SK-N-SH (cell line): ENCODE results near the gene BARX1. TPM values are rescaled to one million over a fixed set of nuclear protein-coding genes. Genes with fewer than 3 reads are reported as not detected.

ENCODE experiments used
- CTCF ChIA-PET: fragments of 300-600, 350-600 bp; formaldehyde crosslinking; extraction: SDS; loops from one replicate; lab custom pipeline; 2021; lab: Yijun Ruan, JAX
- POLR2A ChIA-PET: fragments of 350-600 bp; sonication (Branson Sonifier 250); formaldehyde crosslinking; extraction: SDS; loops from one replicate; lab custom pipeline; 2020; ENCODE audit warnings: antibody characterized with exemption, inconsistent platforms; lab: Yijun Ruan, JAX
- DNase-seq: peaks from one replicate; pipeline ENCODE4 v3.0.0; 2012
- H2AFZ ChIP-seq: fragments of 200-600 bp; sonication (generic); 2 replicates; pipeline ENCODE4 v1.8.1; 2016; ENCODE audit warnings: antibody characterized with exemption, mild to moderate bottlenecking, low read depth
- H3F3A ChIP-seq: fragments of 200-600 bp; sonication (generic); replicated peaks from 2 replicates; pipeline ENCODE3; 2016; ENCODE audit warnings: antibody characterized with exemption, mild to moderate bottlenecking; ENCODE audit not compliant: insufficient read depth
- H3K27ac ChIP-seq, 2 experiments: fragments of 200-500 bp in 1 of 2; fragments of 200-600 bp in 1 of 2; sonication (Bioruptor generic) in 1 of 2; sonication (generic), shearing (Covaris generic) in 1 of 2; 2 replicates each; pipeline versions ENCODE4 v1.5.1 to v1.6.1; 2014 to 2016; ENCODE audit warnings: low read depth in 2 of 2, inconsistent platforms in 1 of 2, low read length in 1 of 2, mild to moderate bottlenecking in 1 of 2, mixed read lengths in 1 of 2
- H3K27me3 ChIP-seq: fragments of 200-600 bp; sonication (generic), shearing (Covaris generic); 2 replicates; pipeline ENCODE4 v1.6.1; 2016; ENCODE audit warnings: mixed run types; ENCODE audit not compliant: insufficient read depth
- H3K36me3 ChIP-seq, 2 experiments: fragments of 200-500 bp in 1 of 2; fragments of 200-600 bp in 1 of 2; sonication (Bioruptor generic) in 1 of 2; sonication (generic) in 1 of 2; replicated peaks in 1 of 2; 2 replicates each; pipeline versions ENCODE3 to v1.5.1; 2014 to 2016; ENCODE audit warnings: low read length in 1 of 2, mild to moderate bottlenecking in 1 of 2; ENCODE audit not compliant: insufficient read depth in 2 of 2, control insufficient read depth in 1 of 2
- H3K4me1 ChIP-seq, 2 experiments: fragments of 200-500 bp in 1 of 2; fragments of 200-600 bp in 1 of 2; sonication (Bioruptor generic) in 1 of 2; sonication (generic), shearing (Covaris generic) in 1 of 2; 2 replicates each; pipeline versions ENCODE4 v1.5.1 to v1.6.1; 2014 to 2016; ENCODE audit warnings: low read depth in 1 of 2, low read length in 1 of 2, mixed run types in 1 of 2; ENCODE audit not compliant: insufficient read depth in 2 of 2, control insufficient read depth in 1 of 2
- H3K4me2 ChIP-seq: fragments of 200-600 bp; sonication (generic), shearing (Covaris generic); 2 replicates; pipeline ENCODE4 v1.6.1; 2017; ENCODE audit warnings: mixed run types
- H3K4me3 ChIP-seq, 2 experiments: fragments of 200-500 bp in 1 of 2; fragments of 200-600 bp in 1 of 2; sonication (Bioruptor generic) in 1 of 2; sonication (generic), shearing (Covaris generic) in 1 of 2; 2 replicates each; pipeline versions ENCODE4 v1.5.1 to v1.8.1; 2014 to 2016; ENCODE audit warnings: low read depth in 2 of 2, inconsistent platforms in 1 of 2, low read length in 1 of 2, mild to moderate bottlenecking in 1 of 2, mixed read lengths in 1 of 2, moderate library complexity in 1 of 2
- H3K79me2 ChIP-seq: fragments of 200-600 bp; sonication (generic); 2 replicates; pipeline ENCODE4 v1.8.1; 2017; ENCODE audit warnings: mild to moderate bottlenecking; ENCODE audit not compliant: insufficient read depth
- H3K9ac ChIP-seq: fragments of 200-600 bp; sonication (generic); 2 replicates; pipeline ENCODE4 v1.6.1; 2017; ENCODE audit warnings: mixed run types
- H3K9me2 ChIP-seq: fragments of 200-600 bp; sonication (generic); 2 replicates; pipeline ENCODE4 v1.6.1; 2017; ENCODE audit warnings: mixed run types
- H3K9me3 ChIP-seq: fragments of 200-600 bp; sonication (generic); 2 replicates; pipeline ENCODE4 v1.6.1; 2017; ENCODE audit warnings: mixed run types, mild to moderate bottlenecking, moderate library complexity
- H4K20me1 ChIP-seq: fragments of 200-600 bp; sonication (generic); 2 replicates; pipeline ENCODE4 v1.6.1; 2017; ENCODE audit warnings: mild to moderate bottlenecking, mixed run types; ENCODE audit not compliant: insufficient read depth
- EZH2phosphoT487 ChIP-seq: fragments of 200-600 bp; sonication (generic); IDR thresholded peaks from 2 replicates; pipeline ENCODE4 v1.6.1; 2017; ENCODE audit warnings: low read depth, mixed run types, mild to moderate bottlenecking, antibody characterized with exemption, moderate library complexity, borderline replicate concordance
- FOSL2 ChIP-seq: IDR thresholded peaks from 2 replicates; pipeline ENCODE4 v1.4.0; 2012; ENCODE audit warnings: low read depth, mild to moderate bottlenecking, moderate library complexity, borderline replicate concordance
- FOXJ3 ChIP-seq: sonication (generic); formaldehyde crosslinking; IDR thresholded peaks from 2 replicates; pipeline ENCODE4 v1.5.1; 2020; ENCODE audit warnings: mild to moderate bottlenecking, missing genetic modification reagents
- JUND ChIP-seq: IDR thresholded peaks from 2 replicates; pipeline ENCODE4 v1.4.0; 2012
- MAX ChIP-seq: IDR thresholded peaks from 2 replicates; pipeline ENCODE4 v1.4.0; 2012; ENCODE audit warnings: low read depth
- MXI1 ChIP-seq: IDR thresholded peaks from 2 replicates; pipeline ENCODE4 v1.6.1; 2012; ENCODE audit warnings: mild to moderate bottlenecking, low read depth, low read length, improper control_type of control experiment
- NFIC ChIP-seq: IDR thresholded peaks from 2 replicates; pipeline ENCODE4 v1.4.0; 2012; ENCODE audit warnings: borderline replicate concordance
- PBX3 ChIP-seq: IDR thresholded peaks from 2 replicates; pipeline ENCODE4; 2012
- POLR2AphosphoS5 ChIP-seq: IDR thresholded peaks from 2 replicates; pipeline ENCODE4 v1.6.1; 2012; ENCODE audit warnings: low read depth, low read length
- RCOR1 ChIP-seq: fragments of 150-350 bp; IDR thresholded peaks from 2 replicates; pipeline ENCODE4 v1.6.1; 2017; ENCODE audit warnings: antibody characterized with exemption, low read length
- RXRA ChIP-seq: IDR thresholded peaks from 2 replicates; pipeline ENCODE4 v1.4.0; 2012; ENCODE audit warnings: low read depth, mild to moderate bottlenecking, borderline replicate concordance
- SIN3A ChIP-seq: IDR thresholded peaks from 2 replicates; pipeline ENCODE4 v1.6.1; 2012; ENCODE audit warnings: low read depth, mild to moderate bottlenecking, low read length, moderate library complexity, borderline replicate concordance
- SMC3 ChIP-seq: IDR thresholded peaks from 2 replicates; pipeline ENCODE4 v1.6.1; 2012; ENCODE audit warnings: low read depth, low read length, improper control_type of control experiment
- TCF12 ChIP-seq: IDR thresholded peaks from 2 replicates; pipeline ENCODE4 v1.4.0; 2012
- TEAD4 ChIP-seq: IDR thresholded peaks from 2 replicates; pipeline ENCODE4 v1.4.0; 2012; ENCODE audit warnings: mild to moderate bottlenecking, borderline replicate concordance; ENCODE audit not compliant: insufficient read depth
- USF1 ChIP-seq: IDR thresholded peaks from 2 replicates; pipeline ENCODE4 v1.4.0; 2012; ENCODE audit warnings: low read depth, borderline replicate concordance
- YY1 ChIP-seq: IDR thresholded peaks from 2 replicates; pipeline ENCODE4 v1.4.0; 2012; ENCODE audit warnings: low read depth, mild to moderate bottlenecking
- WGBS: methylation state at CpG from one replicate; pipeline ENCODE4 v1.1.6; 2017; ENCODE audit warnings: low lambda C conversion rate; 5-methylcytosine and 5-hydroxymethylcytosine counted together
- polyA plus RNA-seq, 3 experiments: library from polyadenylated mRNA; depleted of rRNA; stranded (reverse); fragments of >200 nt; gene quantifications; 2 replicates each; pipeline ENCODE4 v1.2.3, GENCODE V29; 2012
- TF ChIP-seq, protein P1 (sequence below): fragments of 150-350 bp; IDR thresholded peaks from 2 replicates; pipeline ENCODE4 v1.6.1; 2016; ENCODE audit warnings: mild to moderate bottlenecking, low read depth, low read length
- TF ChIP-seq, protein P2 (sequence below): IDR thresholded peaks from 2 replicates; pipeline ENCODE4 v1.6.1; 2012; ENCODE audit warnings: mild to moderate bottlenecking, low read depth, low read length, moderate library complexity
- TF ChIP-seq, protein P3 (sequence below): IDR thresholded peaks from 2 replicates; pipeline ENCODE4 v1.4.0; 2012; ENCODE audit warnings: low read depth, borderline replicate concordance

Gene BARX1
- polyA plus RNA-seq, 1 of the 3 experiments (the other 2 are of a cell fraction): not detected

DNA sequence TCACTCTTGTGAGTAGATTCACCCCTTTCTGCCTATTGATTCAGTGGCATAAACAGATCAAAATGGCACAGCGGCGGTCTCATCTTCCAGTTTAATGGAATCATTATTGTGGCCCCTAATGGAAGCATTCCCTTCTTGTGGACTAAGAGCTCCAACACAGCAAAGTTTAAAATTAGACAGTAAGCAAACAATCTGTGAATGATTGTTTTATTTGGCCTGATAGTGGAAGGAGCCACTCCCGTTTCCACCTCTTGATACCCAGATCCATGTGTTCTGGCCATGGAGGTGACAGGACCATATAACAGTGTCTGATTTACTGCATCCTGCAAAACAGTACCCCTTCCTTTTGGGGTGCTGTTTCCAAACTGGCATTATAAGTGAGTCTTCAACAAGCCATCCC is 41.2 kb upstream of the BARX1 start:
- no peak for DNase-seq
- no peaks in the 10 kb centered on the region for H3K27me3 ChIP-seq
- H3K27ac ChIP-seq: no peak overlapping the region
- H3K4me3 ChIP-seq: no peak overlapping the region
- H2AFZ ChIP-seq: no peak overlapping the region
- no peaks in the 10 kb centered on the region for H3K36me3 ChIP-seq
- H3K9me3 ChIP-seq: no peaks in the 10 kb centered on the region
- no peak overlapping the region for H3K9ac ChIP-seq
- H3K79me2 ChIP-seq: no peaks in the 10 kb centered on the region
- no peaks in the 10 kb centered on the region for H4K20me1 ChIP-seq
- no peaks in the 10 kb centered on the region for H3F3A ChIP-seq
- WGBS: 78% methylated on average over 3 of the region's 3 CpGs
- H3K4me2 ChIP-seq: no peak overlapping the region
- POLR2A ChIA-PET: no interaction called here
- H3K9me2 ChIP-seq: no peaks in the 10 kb centered on the region
- CTCF ChIA-PET: no interaction called here
- TF ChIP-seq TEAD4: no peak
- TF ChIP-seq YY1: no peak
- TF ChIP-seq, protein P1, sequence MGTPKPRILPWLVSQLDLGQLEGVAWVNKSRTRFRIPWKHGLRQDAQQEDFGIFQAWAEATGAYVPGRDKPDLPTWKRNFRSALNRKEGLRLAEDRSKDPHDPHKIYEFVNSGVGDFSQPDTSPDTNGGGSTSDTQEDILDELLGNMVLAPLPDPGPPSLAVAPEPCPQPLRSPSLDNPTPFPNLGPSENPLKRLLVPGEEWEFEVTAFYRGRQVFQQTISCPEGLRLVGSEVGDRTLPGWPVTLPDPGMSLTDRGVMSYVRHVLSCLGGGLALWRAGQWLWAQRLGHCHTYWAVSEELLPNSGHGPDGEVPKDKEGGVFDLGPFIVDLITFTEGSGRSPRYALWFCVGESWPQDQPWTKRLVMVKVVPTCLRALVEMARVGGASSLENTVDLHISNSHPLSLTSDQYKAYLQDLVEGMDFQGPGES: no peak
- no peak for TF ChIP-seq SIN3A
- no peak for TF ChIP-seq TCF12
- TF ChIP-seq, protein P2, sequence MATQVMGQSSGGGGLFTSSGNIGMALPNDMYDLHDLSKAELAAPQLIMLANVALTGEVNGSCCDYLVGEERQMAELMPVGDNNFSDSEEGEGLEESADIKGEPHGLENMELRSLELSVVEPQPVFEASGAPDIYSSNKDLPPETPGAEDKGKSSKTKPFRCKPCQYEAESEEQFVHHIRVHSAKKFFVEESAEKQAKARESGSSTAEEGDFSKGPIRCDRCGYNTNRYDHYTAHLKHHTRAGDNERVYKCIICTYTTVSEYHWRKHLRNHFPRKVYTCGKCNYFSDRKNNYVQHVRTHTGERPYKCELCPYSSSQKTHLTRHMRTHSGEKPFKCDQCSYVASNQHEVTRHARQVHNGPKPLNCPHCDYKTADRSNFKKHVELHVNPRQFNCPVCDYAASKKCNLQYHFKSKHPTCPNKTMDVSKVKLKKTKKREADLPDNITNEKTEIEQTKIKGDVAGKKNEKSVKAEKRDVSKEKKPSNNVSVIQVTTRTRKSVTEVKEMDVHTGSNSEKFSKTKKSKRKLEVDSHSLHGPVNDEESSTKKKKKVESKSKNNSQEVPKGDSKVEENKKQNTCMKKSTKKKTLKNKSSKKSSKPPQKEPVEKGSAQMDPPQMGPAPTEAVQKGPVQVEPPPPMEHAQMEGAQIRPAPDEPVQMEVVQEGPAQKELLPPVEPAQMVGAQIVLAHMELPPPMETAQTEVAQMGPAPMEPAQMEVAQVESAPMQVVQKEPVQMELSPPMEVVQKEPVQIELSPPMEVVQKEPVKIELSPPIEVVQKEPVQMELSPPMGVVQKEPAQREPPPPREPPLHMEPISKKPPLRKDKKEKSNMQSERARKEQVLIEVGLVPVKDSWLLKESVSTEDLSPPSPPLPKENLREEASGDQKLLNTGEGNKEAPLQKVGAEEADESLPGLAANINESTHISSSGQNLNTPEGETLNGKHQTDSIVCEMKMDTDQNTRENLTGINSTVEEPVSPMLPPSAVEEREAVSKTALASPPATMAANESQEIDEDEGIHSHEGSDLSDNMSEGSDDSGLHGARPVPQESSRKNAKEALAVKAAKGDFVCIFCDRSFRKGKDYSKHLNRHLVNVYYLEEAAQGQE: no peak
- TF ChIP-seq JUND: no peak
- no peak for TF ChIP-seq FOXJ3 (CRISPR knock-in tag)
- TF ChIP-seq RXRA: no peak
- TF ChIP-seq FOSL2: no peak
- TF ChIP-seq SMC3: no peak
- TF ChIP-seq PBX3: no peak
- TF ChIP-seq MXI1: no peak
- TF ChIP-seq USF1: no peak
- no peak for TF ChIP-seq EZH2phosphoT487
- no peak for TF ChIP-seq MAX
- TF ChIP-seq POLR2AphosphoS5: no peak
- TF ChIP-seq RCOR1: no peak
- TF ChIP-seq, protein P3, sequence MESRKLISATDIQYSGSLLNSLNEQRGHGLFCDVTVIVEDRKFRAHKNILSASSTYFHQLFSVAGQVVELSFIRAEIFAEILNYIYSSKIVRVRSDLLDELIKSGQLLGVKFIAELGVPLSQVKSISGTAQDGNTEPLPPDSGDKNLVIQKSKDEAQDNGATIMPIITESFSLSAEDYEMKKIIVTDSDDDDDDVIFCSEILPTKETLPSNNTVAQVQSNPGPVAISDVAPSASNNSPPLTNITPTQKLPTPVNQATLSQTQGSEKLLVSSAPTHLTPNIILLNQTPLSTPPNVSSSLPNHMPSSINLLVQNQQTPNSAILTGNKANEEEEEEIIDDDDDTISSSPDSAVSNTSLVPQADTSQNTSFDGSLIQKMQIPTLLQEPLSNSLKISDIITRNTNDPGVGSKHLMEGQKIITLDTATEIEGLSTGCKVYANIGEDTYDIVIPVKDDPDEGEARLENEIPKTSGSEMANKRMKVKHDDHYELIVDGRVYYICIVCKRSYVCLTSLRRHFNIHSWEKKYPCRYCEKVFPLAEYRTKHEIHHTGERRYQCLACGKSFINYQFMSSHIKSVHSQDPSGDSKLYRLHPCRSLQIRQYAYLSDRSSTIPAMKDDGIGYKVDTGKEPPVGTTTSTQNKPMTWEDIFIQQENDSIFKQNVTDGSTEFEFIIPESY: no peak
- no peak for TF ChIP-seq NFIC
- no peaks in the 10 kb centered on the region; a peak in 1 of 4 replicates for H3K4me1 ChIP-seq
